Stimulated activated effector memory CD8-positive, alpha-beta T cell treated with anti-CD3 and anti-CD28 coated beads, Interleukin-12 subunit alpha, Interleukin-12 subunit beta, amount 100 ng/mL, for 72 hours (primary cell): Measurements from ENCODE around the gene COL6A6.

ENCODE experiments used
- ATAC-seq: fragments of 150-1000 bp; cut with Tn5 transposase; 2 replicates; pipeline ENCODE4 v1.10.0; 2021
- DNase-seq, 2 donors: peaks; one replicate each; pipeline ENCODE4 v3.0.0; 2021 to 2022; ENCODE audit warnings: low spot score in 2 of 2
- H3K27ac Mint-ChIP-seq: one replicate; pipeline ENCODE4 v1.8.0; 2022; ENCODE audit warnings: mild to moderate bottlenecking, mixed read lengths
- H3K36me3 Mint-ChIP-seq: one replicate; pipeline ENCODE4 v1.8.0; 2022; ENCODE audit warnings: mild to moderate bottlenecking, mixed read lengths
- H3K4me1 Mint-ChIP-seq: one replicate; pipeline ENCODE4 v1.8.0; 2022; ENCODE audit warnings: mixed read lengths
- H3K4me3 Mint-ChIP-seq: one replicate; pipeline ENCODE4 v1.8.0; 2022; ENCODE audit warnings: mild to moderate bottlenecking, mixed read lengths
- H3K9me3 Mint-ChIP-seq: one replicate; pipeline ENCODE4 v1.8.0; 2022; ENCODE audit warnings: mixed read lengths

The COL6A6 gene

DNA sequence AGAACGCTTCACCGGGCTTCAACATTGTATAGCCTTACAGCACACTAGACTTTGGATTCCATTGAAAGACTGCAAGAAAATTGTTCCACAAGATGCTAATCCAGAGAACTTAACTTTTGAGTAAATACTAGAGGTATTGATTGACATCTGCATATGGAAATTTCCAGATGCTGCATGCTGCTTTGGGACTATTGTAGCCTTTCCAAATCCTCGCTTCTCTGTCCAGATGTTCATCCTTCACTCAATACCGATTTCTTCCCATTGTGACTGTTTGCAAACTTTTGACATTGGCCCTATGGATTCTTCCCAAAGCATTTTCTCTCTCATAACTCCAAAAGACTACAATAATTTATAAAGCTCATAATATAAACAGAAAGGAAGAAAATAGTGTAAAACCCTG is 41.4 kb downstream of the COL6A6 start:
- no peaks in the 10 kb centered on the region for H3K4me1 Mint-ChIP-seq
- no peak overlapping the region for H3K4me3 Mint-ChIP-seq
- no peak for DNase-seq
- ATAC-seq = no peak
- H3K9me3 Mint-ChIP-seq = no peaks in the 10 kb centered on the region
- H3K36me3 Mint-ChIP-seq = no peaks in the 10 kb centered on the region
- H3K27ac Mint-ChIP-seq = no peak overlapping the region

DNA sequence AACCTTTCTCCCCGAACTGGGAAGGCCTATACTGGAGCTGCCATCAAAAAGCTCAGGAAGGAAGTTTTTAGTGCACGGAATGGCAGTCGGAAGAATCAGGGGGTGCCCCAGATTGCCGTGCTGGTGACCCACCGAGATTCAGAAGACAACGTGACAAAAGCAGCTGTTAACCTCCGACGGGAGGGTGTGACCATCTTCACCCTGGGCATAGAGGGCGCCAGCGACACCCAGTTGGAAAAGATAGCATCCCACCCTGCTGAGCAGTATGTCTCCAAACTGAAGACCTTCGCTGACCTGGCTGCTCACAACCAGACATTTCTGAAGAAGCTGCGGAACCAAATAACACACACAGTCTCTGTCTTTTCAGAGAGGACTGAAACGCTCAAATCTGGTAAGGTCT is 48.2 kb downstream of the COL6A6 start:
- H3K36me3 Mint-ChIP-seq = no peaks in the 10 kb centered on the region
- no peak for ATAC-seq

More for the DNA sequence above, 48.2 kb downstream of the COL6A6 start:
- DNase-seq = no peak
- no peaks in the 10 kb centered on the region for H3K4me1 Mint-ChIP-seq
- H3K27ac Mint-ChIP-seq = no peak overlapping the region
- no peak overlapping the region for H3K4me3 Mint-ChIP-seq
- no peaks in the 10 kb centered on the region for H3K9me3 Mint-ChIP-seq
